Dermis blood vessel endothelial cell (primary cell): ENCODE measurements around the gene SOBP. TPM values are rescaled to one million over a fixed set of nuclear protein-coding genes. Genes with fewer than 3 reads are reported as not detected.
A peak's percentile ranks its signal among the peaks of the same experiment; 100 is the strongest.

ENCODE experiments used
- DNase-seq: peaks from one replicate; pipeline ENCODE4 v3.0.0; 2010
- total RNA-seq: library from RNA; depleted of rRNA; stranded (reverse); fragments of >200 nt; gene quantifications from 2 replicates; pipeline ENCODE4 v1.2.3, GENCODE V29; 2014

The SOBP gene
- total RNA-seq, 1 donor from 2014 or later: 1.0 TPM

DNA sequence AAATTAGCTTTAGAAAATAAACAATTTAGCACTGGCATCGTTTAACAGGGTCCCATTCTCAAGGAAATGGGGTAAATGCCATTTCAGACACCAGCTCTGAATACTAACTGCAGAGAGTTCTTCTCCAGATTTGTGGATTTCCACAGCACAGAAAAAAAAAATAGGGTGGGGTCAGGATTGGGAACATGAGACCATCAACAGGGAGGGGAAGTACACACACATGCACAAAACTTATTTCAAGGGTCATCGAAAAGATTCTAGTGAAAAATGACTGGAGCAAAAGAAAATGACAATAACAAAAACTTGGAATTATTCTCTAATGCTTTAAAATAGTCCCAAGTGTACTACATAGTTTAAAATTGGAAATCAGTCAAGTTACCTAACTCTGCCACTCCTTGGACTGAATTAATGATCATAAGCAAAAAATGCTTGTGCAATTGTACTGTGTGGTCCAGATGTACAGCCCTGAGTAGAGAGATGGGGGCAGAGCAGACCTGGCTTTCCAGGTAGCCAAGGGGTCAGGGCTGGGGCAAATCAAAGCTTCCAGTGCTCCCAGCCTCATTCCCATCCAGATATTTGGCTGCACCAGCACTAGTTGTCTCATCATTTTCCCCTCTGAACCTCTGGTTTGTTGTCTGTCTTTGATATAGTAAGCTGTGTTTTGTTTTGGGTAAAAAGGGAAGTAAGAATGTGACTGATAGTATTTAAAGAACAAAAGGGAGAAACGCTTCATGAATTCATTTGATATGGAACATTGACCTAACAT lies 152.4 kb downstream of the SOBP start:
- no peak for DNase-seq

- no peak for DNase-seq
Measured at GRCh38 chr6:107642861-107643328, 153.0 kb downstream of the SOBP start.

GRCh38 chr6:107644513-107644912 lies 154.6 kb downstream of the SOBP start:
- no peak for DNase-seq

GRCh38 chr6:107645740-107646139 lies 155.8 kb downstream of the SOBP start:
- DNase-seq: no peak

DNA sequence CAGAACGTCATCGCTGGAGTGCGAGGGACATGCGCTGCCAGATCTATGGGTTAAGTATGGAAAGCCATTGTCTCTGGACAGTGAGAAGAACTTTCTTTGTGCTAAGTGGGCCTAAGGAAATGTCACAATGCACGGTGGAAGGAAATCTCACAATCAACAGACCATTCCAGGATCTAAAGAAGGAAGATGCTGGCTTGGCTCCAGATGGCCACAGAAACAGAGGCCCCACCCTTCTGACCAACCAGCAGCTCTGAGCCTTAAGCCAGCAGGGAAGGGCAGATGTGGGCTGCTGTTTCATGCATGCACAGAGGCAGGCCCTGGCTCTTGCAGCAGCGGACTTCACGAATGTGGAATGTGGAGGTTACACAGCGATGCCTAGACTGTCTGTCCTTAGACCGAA lies 156.3 kb downstream of the SOBP start:
- DNase-seq: peak; percentile 66

DNA sequence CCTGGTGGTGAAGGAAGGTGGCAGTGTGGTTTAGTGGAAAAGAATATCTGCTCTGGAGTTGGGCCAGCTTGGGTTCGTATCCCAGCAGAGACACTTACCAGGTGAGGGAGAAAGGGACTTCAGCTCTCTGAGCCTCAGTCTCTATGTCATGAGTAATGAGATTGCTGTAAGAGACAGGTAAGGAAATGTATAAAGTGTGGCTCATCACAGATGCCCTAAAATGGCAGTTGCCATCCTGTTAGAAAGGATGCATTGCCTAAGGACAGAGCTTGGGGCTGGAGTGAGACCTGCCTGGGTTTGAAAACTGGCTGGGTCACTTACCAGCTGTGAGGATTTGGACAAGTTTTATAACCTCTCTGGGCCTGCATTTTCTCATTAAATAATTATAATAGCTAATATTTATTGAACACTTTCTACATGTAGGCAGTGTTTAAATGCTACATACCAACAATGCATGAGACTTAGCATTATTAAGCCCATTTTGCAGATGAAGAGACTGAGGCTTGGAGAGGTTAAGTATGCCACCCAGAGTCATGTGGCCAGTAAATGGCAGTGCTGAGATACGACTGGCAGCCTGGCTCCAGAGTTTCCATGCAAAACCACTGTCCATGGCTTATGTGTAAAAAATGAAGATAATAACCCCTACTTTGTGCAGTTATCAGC lies 157.0 kb downstream of the SOBP start:
- no peak for DNase-seq

DNA sequence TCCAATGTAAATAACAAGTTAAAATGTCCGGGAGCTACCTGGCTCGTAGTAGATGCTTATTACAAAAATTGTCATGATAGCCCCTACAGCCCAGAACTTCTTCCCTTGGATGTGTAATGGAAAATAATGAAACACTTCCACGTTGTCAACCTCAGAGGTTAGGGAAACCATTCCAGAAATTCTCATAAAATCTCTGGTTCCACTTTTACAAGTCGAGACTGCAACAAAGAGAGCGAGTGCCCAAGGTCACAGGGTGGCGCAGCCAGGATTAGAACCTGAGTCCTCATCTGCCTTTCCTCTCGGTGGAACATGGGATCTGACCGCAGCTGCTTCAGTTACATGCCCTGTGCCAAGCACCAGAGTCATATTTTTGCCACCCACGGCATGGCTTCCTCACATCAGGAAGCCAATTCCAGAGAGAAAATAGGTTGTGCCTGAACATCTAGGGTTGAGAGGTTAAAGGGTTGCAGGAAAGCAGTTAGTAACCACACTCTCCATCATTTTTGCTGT lies 157.6 kb downstream of the SOBP start:
- DNase-seq: no peak

DNA sequence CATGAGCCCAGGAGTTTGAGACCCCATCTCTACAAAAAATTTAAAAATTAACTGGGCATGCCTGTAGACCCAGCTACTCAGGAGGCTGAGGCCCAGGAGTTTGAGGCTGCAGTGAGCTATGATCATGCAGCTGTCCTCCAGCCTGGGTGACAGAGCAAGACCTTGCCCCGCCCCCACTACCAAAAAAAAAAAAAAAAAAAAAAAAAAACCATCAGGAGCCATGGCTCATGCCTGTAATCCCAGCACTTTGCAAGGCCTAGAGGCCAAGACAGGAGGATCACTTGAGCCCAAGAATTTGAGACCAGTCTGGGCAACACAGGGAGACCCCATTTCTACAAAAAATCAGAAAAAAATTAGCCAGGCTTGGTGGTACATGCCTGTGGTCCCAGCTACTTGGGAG lies 159.1 kb downstream of the SOBP start:
- no peak for DNase-seq

- DNase-seq: no peak
Measured at GRCh38 chr6:107652526-107653182, 162.7 kb downstream of the SOBP start.

DNA sequence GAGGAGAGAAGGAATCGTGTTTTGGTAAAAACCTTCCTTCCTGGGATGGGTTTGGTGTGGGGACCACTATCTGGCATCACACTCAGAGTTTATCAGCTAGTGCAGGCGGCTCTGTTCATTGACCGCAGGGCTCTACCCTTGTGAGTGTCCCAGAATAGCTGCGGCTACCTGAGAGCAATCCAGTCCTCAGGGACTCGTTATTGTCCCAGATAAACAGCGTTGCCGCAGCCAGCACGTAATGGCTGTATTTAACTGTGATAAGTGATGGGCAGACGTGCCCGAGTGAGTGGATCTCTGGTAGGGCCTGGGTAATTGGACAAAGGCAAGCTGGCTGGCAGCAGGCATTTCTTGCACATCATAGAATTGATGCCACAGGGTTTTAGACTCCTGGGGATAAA lies 163.3 kb downstream of the SOBP start:
- DNase-seq: no peak

DNA sequence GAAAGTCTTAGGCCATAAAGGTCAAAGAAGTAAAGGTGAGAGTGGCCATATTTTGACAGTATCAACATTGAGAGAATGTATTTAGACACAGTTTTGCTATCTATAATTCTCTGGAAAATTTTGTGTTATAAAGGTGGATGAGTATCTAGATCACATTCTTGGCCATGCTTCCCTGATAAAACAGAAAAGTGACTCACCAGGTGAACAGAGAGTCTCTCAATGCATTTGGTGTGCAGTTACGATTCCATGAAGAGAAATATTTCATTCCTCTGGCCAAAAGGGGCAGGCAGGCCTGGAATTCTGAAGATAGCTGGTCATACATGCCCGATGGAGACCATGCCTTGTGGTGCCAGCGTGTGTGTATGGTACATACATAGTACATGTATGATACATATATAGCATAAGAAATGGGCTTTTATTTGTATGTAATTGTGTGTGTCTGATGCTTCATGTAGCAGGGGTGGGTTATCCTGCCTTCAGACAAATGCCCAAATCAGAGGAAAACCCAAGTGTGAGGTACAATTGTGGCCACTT lies 164.0 kb downstream of the SOBP start:
- DNase-seq: no peak

GRCh38 chr6:107654764-107655163 lies 164.8 kb downstream of the SOBP start:
- no peak for DNase-seq

DNA sequence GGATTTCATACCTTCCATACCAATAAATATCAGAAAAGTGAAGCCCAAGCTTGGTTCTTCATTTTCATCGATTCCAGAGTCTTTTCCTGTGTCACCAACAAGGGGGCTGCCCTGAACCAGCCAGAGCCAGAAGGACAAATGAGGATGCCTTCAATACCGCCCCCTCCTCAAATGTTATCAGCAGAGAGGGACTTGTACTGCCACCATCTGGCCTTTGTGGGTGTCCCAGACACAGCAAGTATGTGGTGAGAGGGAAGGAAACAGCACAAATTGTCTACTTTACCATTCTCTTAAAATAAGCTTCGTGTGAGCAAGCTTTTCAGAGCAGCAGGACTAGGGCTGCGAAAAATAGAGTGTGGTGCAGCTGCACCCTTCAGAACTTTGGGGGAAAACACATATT lies 165.3 kb downstream of the SOBP start:
- DNase-seq: peak; percentile 42

- no peak for DNase-seq
Measured at GRCh38 chr6:107655864-107656263, 165.9 kb downstream of the SOBP start.

DNA sequence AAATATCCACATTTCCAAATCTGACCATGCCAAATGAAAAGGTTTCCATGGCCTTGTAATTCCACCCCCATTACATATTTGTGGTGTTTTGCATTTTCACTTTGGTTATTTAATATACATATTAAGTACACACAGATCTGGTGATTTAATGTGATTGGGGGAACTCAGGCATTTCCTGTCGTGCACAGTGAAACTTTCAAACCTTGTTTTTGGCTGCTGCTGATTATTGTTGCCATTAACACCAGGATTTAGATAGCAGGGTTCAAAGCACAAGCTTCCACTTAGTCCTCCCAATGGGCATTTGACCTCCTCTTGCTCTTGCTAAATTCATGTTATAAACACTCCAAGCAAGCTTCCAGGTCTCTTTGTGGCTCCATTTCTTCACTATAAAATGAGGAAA lies 166.5 kb downstream of the SOBP start:
- DNase-seq: peak; percentile 34

GRCh38 chr6:107656883-107657282 lies 167.0 kb downstream of the SOBP start:
- no peak for DNase-seq

GRCh38 chr6:107657373-107657754 lies 167.4 kb downstream of the SOBP start:
- DNase-seq: no peak

GRCh38 chr6:107657755-107658461 lies 168.0 kb downstream of the SOBP start:
- DNase-seq: peak; percentile 79

GRCh38 chr6:107658920-107659865 lies 169.3 kb downstream of the SOBP start:
- no peak for DNase-seq

DNA sequence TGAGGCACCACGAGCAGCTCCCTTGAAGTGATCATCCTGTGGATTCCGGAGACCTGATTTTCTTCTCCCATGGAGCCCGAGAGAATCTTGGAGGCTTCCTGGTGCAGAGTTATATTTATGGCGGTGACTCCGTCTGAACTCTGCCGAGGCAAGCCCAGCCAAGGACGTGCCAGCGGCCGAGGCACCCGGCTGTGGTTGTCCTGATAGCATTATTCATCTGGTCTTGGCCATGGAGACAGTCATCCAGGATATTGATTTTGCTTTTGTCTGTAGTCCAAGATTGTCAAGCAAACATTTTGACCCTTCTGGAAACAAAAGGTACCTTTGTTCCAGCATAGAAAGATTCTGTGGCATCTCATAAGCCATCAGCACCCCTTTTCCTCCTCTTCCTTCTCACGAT lies 170.9 kb downstream of the SOBP start:
- no peak for DNase-seq

GRCh38 chr6:107661291-107661690 lies 171.4 kb downstream of the SOBP start:
- DNase-seq: no peak
